Keratinocyte (primary cell): ENCODE measurements around the gene TRAK2.

ENCODE experiments used
- EZH2 ChIP-seq: IDR thresholded peaks from one replicate; pipeline ENCODE4 v1.6.1; 2012; ENCODE audit warnings: inconsistent platforms, mild to moderate bottlenecking, low read length, moderate library complexity
- TF ChIP-seq, protein P1 (sequence below), 3 experiments: IDR thresholded peaks in 1 of 3; conservative IDR thresholded peaks in 1 of 3; optimal IDR thresholded peaks in 1 of 3; 2 replicates in 2 of 3; 3 replicates in 1 of 3; pipeline versions ENCODE3 to v1.5.1; 2011; ENCODE audit warnings: low read length in 3 of 3, mild to moderate bottlenecking in 3 of 3, moderate library complexity in 2 of 3, control low read depth in 1 of 3, inconsistent platforms in 1 of 3; ENCODE audit not compliant: insufficient read depth in 2 of 3; ENCODE audit errors: extremely low read depth in 1 of 3

DNA sequence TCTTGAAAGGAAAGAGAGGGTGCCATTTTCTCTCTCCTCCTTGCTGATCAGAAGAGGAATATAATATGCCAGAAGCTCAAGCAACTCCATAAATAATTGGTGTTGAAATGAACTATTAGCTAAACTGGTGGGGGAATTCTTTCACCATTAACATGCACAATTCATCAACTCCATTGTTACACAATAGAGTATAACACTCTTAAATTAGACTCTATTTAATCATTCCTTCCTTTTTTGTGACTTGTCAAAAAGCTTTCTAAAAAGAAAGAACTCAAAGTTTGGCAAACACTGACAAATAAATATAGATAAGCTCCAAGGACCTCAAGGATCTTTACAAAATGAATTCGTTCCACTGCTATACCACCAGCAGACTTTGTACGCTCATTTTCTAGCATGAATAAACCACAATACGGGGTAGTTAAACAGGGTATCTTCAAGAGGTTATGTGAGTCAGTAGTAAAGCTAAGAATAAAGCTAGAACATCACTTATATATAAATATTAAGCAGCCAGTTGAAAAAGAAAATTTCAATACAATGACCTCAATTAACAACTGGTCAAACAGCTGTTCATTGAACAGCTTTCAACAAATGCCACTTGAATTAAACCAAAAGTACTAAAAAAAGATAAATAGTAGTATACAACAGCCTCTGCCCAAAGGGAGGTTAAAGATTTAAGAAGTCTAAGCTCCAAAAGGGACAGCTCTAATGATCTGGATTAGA lies 6.4 kb downstream of the TRAK2 start:
- TF ChIP-seq, protein P1, sequence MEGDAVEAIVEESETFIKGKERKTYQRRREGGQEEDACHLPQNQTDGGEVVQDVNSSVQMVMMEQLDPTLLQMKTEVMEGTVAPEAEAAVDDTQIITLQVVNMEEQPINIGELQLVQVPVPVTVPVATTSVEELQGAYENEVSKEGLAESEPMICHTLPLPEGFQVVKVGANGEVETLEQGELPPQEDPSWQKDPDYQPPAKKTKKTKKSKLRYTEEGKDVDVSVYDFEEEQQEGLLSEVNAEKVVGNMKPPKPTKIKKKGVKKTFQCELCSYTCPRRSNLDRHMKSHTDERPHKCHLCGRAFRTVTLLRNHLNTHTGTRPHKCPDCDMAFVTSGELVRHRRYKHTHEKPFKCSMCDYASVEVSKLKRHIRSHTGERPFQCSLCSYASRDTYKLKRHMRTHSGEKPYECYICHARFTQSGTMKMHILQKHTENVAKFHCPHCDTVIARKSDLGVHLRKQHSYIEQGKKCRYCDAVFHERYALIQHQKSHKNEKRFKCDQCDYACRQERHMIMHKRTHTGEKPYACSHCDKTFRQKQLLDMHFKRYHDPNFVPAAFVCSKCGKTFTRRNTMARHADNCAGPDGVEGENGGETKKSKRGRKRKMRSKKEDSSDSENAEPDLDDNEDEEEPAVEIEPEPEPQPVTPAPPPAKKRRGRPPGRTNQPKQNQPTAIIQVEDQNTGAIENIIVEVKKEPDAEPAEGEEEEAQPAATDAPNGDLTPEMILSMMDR (optimal IDR thresholded peaks at IDR 0.05 in 1 of 3, IDR thresholded peaks at IDR 0.05 in 1 of 3, conservative IDR thresholded peaks at IDR 0.05 in 1 of 3; ENCODE audit: extremely low read depth in 1 of 3, insufficient read depth in 2 of 3, low read length in 3 of 3): no peak
- no peak for TF ChIP-seq EZH2
